Embryonic facial prominence (tissue), 1 donor: ENCODE measurements around the gene NFKBIL1.
"Not testable (repeated sequence)": the region's sequence is repeated elsewhere in the genome, so short reads cannot be mapped to it uniquely, and the experiment has no call there.

ENCODE experiments used
- DNase-seq: peaks from one replicate; pipeline ENCODE4 v3.0.0-alpha.2; 2016; ENCODE audit errors: extremely low spot score

Gene NFKBIL1

GRCh38 chr6:31534521-31535040, 12.8 kb upstream of the NFKBIL1 start:
- no peak for DNase-seq

- no peak for DNase-seq
Measured at GRCh38 chr6:31535538-31536324, 11.7 kb upstream of the NFKBIL1 start.

- DNase-seq: no peak
Measured at GRCh38 chr6:31538805-31539400, 8.5 kb upstream of the NFKBIL1 start.

- no peak for DNase-seq
Measured at GRCh38 chr6:31540640-31541039, 6.8 kb upstream of the NFKBIL1 start.

GRCh38 chr6:31541059-31541657, 6.2 kb upstream of the NFKBIL1 start:
- DNase-seq: no peak

GRCh38 chr6:31541658-31542521, 5.5 kb upstream of the NFKBIL1 start, which contains the start of gene DDX39B:
DDX39B (minus strand) TSS chr6:31542003; CDS start chr6:31540532, 1,471 bp downstream.
- peak; percentile 95 for DNase-seq

- no peak for DNase-seq
Measured at GRCh38 chr6:31543639-31544038, 3.8 kb upstream of the NFKBIL1 start.

- DNase-seq: no peak
Measured at GRCh38 chr6:31544676-31545075, 2.7 kb upstream of the NFKBIL1 start.

- DNase-seq: no peak
Measured at GRCh38 chr6:31545291-31545690, 2.1 kb upstream of the NFKBIL1 start.

GRCh38 chr6:31546339-31546957, 960 bp upstream of the NFKBIL1 start, which contains the start of gene ATP6V1G2:
ATP6V1G2 (minus strand) TSS chr6:31546608; CDS start chr6:31546559, 49 bp downstream.
- DNase-seq: peak; percentile 83

GRCh38 chr6:31547727-31548543, 527 bp downstream of the NFKBIL1 start:
- DNase-seq: no peak

GRCh38 chr6:31548544-31548873, 1.1 kb downstream of the NFKBIL1 start:
- no peak for DNase-seq

GRCh38 chr6:31551371-31551770, 4.0 kb downstream of the NFKBIL1 start:
- DNase-seq: not testable (repeated sequence)

- no peak for DNase-seq
Measured at GRCh38 chr6:31556307-31556706, 8.9 kb downstream of the NFKBIL1 start.

GRCh38 chr6:31557443-31558317, 10.3 kb downstream of the NFKBIL1 start:
- DNase-seq: no peak

GRCh38 chr6:31558318-31558625, 10.9 kb downstream of the NFKBIL1 start:
- no peak for DNase-seq

GRCh38 chr6:31558631-31559500, 11.5 kb downstream of the NFKBIL1 start:
- no peak for DNase-seq

- no peak for DNase-seq
Measured at GRCh38 chr6:31559606-31559957, 12.2 kb downstream of the NFKBIL1 start.
